Ishikawa (cell line): ENCODE measurements around the gene SMIM1.

Experiments used
- CEBPB ChIP-seq: IDR thresholded peaks from 2 replicates; pipeline ENCODE4 v1.6.1; 2012
- CREB1 ChIP-seq: IDR thresholded peaks from 2 replicates; pipeline ENCODE4 v1.6.1; 2012; ENCODE audit warnings: low read depth
- EP300 ChIP-seq: IDR thresholded peaks from 2 replicates; pipeline ENCODE4 v1.6.1; 2012; ENCODE audit warnings: borderline replicate concordance
- MAX ChIP-seq: IDR thresholded peaks from 2 replicates; pipeline ENCODE4 v1.6.1; 2012
- NFIC ChIP-seq: IDR thresholded peaks from 2 replicates; pipeline ENCODE4 v1.6.1; 2012
- RAD21 ChIP-seq: IDR thresholded peaks from 2 replicates; pipeline ENCODE4 v1.6.1; 2012; ENCODE audit warnings: low read depth
- REST ChIP-seq: IDR thresholded peaks from 2 replicates; pipeline ENCODE4 v1.6.1; 2012; ENCODE audit warnings: low read depth, mild to moderate bottlenecking
- USF1 ChIP-seq: IDR thresholded peaks from 2 replicates; pipeline ENCODE4 v1.6.1; 2012

GRCh38 chr1:3745071-3745470, 27.5 kb upstream of the SMIM1 start:
- TF ChIP-seq REST (no peak), CEBPB (no peak), CREB1 (no peak), MAX (no peak), EP300 (no peak), RAD21 (no peak), USF1 (no peak), NFIC (no peak)
